AG09319 (cell line): ENCODE data around the gene CPNE2.

Source experiments
- DNase-seq: peaks from one replicate; pipeline ENCODE4 v3.0.0-alpha.2; 2010; ENCODE audit warnings: low read depth; ENCODE audit errors: extremely low read depth
- CTCF ChIP-seq: IDR thresholded peaks from 2 replicates; pipeline ENCODE4 v1.5.1; 2011; ENCODE audit warnings: low read depth, mild to moderate bottlenecking, inconsistent platforms, low read length, moderate library complexity

CPNE2 gene

GRCh38 chr16:57147381-57148221, 55.2 kb downstream of the CPNE2 start:
- peak; percentile 53 for DNase-seq
- no peak for TF ChIP-seq CTCF

GRCh38 chr16:57148481-57148880, 56.1 kb downstream of the CPNE2 start:
- no peak for TF ChIP-seq CTCF
- no peak for DNase-seq

GRCh38 chr16:57149391-57149790, 57.0 kb downstream of the CPNE2 start:
- no peak for TF ChIP-seq CTCF

GRCh38 chr16:57150682-57151330, 58.4 kb downstream of the CPNE2 start:
- no peak for TF ChIP-seq CTCF
- no peak for DNase-seq

More at GRCh38 chr16:57149391-57149790, 57.0 kb downstream of the CPNE2 start:
- no peak for DNase-seq

- TF ChIP-seq CTCF: no peak
- no peak for DNase-seq
Observed at GRCh38 chr16:57151369-57151768, 59.0 kb downstream of the CPNE2 start.

- no peak for TF ChIP-seq CTCF
- DNase-seq: no peak
Observed at GRCh38 chr16:57152096-57153093, 60.0 kb downstream of the CPNE2 start.
